ENCODE data around the gene MYO9B. TPM values are rescaled to one million over a fixed set of nuclear protein-coding genes. Genes with fewer than 3 reads are reported as not detected.
"Not testable (repeated sequence)": the region's sequence is repeated elsewhere in the genome, so short reads cannot be mapped to it uniquely, and the experiment has no call there.

Gene MYO9B
- total RNA-seq, 3 donors from 2014 or later: 82.6 to 104 (median 91.4) TPM

DNA sequence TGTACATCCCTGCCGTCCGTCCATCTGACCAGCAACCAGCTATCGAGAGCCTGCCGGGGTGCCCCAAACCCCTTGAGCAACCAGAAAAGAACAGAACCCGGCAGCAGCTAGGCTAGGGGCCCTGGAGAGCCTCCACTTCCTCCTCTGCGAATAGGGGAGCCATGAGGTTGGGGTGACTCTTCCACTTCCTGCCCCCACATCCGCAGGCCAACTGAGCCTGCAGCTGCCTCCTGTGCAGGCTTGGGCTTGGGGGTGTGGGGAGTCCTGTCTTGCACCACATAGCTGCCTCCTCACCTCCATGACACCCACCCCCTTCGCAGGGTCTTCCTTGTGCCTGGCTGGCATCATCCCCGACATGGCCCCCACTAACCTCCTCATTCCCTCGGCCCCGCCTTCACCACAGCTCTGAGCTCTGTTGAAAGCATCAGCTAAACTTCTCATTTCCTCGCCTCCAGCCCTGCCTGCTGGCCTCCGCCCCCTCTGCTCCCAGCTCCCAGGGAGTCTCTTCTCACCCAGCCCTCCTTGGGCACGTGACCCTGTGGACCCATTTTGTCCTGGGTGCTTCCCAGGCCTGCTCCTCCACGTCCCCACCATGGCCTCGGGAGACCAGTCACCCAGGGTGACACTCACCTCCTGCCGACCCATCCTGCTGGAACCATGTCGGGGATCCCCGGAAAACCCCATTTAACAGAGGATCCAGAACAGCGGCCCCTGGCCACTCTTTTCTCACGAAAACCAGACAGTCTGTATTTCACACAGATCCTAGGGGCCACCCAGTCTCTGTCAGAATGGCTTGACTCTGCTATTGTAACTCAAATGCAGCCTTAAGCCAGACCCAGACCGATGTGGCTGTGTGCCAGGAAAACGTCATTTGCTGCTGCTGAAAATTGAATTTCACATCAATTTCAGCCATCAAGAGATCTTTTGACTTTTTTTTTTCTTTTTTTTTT lies 50.4 kb downstream of the MYO9B start:
- peak overlapping the region; percentile 76 for H3K4me3 Mint-ChIP-seq
- no peaks in the 10 kb centered on the region for H3K27me3 Mint-ChIP-seq (ENCODE audit: low read depth)
- ATAC-seq (peak; percentile 86 to 88), DNase-seq (peak; percentile 57)
- peaks cover 40% of the 10 kb centered on the region for H3K4me1 Mint-ChIP-seq (ENCODE audit: low read depth)
- peaks cover 9% of the 10 kb centered on the region for H3K36me3 Mint-ChIP-seq (ENCODE audit: insufficient read depth)
- H3K9me3 Mint-ChIP-seq: no peaks in the 10 kb centered on the region

DNA sequence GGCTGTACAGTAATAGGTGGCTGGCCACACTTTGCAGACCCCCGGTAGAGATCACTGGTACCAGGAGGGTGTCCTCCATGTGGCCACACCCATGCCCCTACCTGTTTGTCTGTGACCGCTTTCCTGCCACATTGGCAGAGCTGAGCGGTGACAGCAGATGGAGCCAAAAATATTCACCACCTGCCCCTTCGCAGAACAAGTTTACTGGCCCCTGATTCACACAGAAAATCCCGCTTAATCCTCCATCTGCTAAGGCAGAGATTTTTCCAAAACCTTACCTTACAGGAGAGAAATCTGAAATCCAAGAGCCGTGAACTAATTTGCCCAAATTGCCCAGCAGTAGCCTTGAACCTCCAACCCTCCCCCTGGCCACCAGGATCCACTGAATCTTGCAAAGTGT lies 52.1 kb downstream of the MYO9B start:
- no peak for DNase-seq

GRCh38 chr19:17128403-17128802 lies 52.8 kb downstream of the MYO9B start:
- no peaks in the 10 kb centered on the region for H3K9me3 Mint-ChIP-seq
- ATAC-seq (no peak), DNase-seq (no peak)
- no peak overlapping the region for H3K4me3 Mint-ChIP-seq
- peaks cover 6% of the 10 kb centered on the region for H3K36me3 Mint-ChIP-seq (ENCODE audit: insufficient read depth)
- no peaks in the 10 kb centered on the region for H3K27me3 Mint-ChIP-seq (ENCODE audit: low read depth)
- peaks cover 40% of the 10 kb centered on the region for H3K4me1 Mint-ChIP-seq (ENCODE audit: low read depth)

More for the DNA sequence above, 52.1 kb downstream of the MYO9B start:
- ATAC-seq: no peak
- Mint-ChIP-seq H3K4me1 (ENCODE audit: low read depth) (peaks cover 40% of the 10 kb centered on the region), H3K4me3 (no peak overlapping the region), H3K9me3 (no peaks in the 10 kb centered on the region), H3K27me3 (ENCODE audit: low read depth) (no peaks in the 10 kb centered on the region), H3K36me3 (ENCODE audit: insufficient read depth) (peaks cover 6% of the 10 kb centered on the region)

DNA sequence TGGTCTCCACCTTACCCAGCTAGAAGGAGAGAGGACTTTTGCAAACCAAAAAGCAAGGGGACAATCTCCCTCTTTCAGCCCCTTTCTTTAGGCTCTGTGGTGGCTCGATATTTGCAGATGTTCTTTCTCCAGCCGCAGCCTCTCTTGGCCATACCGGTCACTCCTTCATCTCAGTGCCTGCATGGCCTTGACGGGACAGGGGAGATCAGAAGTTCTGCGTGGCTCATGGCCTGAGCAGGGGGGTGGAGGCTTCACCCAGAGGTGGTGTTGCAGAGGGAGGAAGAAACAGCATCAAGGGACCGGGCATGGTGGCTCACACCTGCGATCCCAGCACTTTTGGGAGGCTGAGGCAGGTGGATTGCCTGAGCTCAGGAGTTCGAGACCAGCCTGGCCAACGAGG lies 53.2 kb downstream of the MYO9B start:
- Mint-ChIP-seq H3K27me3 (ENCODE audit: low read depth) (no peaks in the 10 kb centered on the region), H3K4me1 (ENCODE audit: low read depth) (peaks cover 39% of the 10 kb centered on the region), H3K4me3 (no peak overlapping the region), H3K36me3 (ENCODE audit: insufficient read depth) (peaks cover 4% of the 10 kb centered on the region), H3K9me3 (no peaks in the 10 kb centered on the region)
- ATAC-seq (no peak), DNase-seq (no peak)

GRCh38 chr19:17129377-17129776 lies 53.8 kb downstream of the MYO9B start:
- Mint-ChIP-seq H3K9me3 (no peaks in the 10 kb centered on the region), H3K4me1 (ENCODE audit: low read depth) (peaks cover 37% of the 10 kb centered on the region), H3K4me3 (no peak overlapping the region), H3K27me3 (ENCODE audit: low read depth) (no peaks in the 10 kb centered on the region), H3K36me3 (ENCODE audit: insufficient read depth) (peaks cover 6% of the 10 kb centered on the region)
- DNase-seq: no peak
- no peak for ATAC-seq

GRCh38 chr19:17135001-17135853 lies 59.6 kb downstream of the MYO9B start:
- Mint-ChIP-seq H3K4me3 (peak overlapping the region; percentile 46), H3K36me3 (ENCODE audit: insufficient read depth) (peaks cover 6% of the 10 kb centered on the region), H3K4me1 (ENCODE audit: low read depth) (peaks cover 16% of the 10 kb centered on the region), H3K9me3 (no peaks in the 10 kb centered on the region), H3K27me3 (ENCODE audit: low read depth) (no peaks in the 10 kb centered on the region)
- DNase-seq (no peak), ATAC-seq (peak; percentile 40 to 54)

- H3K36me3 Mint-ChIP-seq (ENCODE audit: insufficient read depth): peaks cover 6% of the 10 kb centered on the region
- H3K27me3 Mint-ChIP-seq (ENCODE audit: low read depth): no peaks in the 10 kb centered on the region
- H3K4me1 Mint-ChIP-seq (ENCODE audit: low read depth): peaks cover 13% of the 10 kb centered on the region
- DNase-seq (no peak), ATAC-seq (no peak)
- no peak overlapping the region for H3K4me3 Mint-ChIP-seq
- no peaks in the 10 kb centered on the region for H3K9me3 Mint-ChIP-seq
Measured at GRCh38 chr19:17136021-17136420, 60.4 kb downstream of the MYO9B start.

DNA sequence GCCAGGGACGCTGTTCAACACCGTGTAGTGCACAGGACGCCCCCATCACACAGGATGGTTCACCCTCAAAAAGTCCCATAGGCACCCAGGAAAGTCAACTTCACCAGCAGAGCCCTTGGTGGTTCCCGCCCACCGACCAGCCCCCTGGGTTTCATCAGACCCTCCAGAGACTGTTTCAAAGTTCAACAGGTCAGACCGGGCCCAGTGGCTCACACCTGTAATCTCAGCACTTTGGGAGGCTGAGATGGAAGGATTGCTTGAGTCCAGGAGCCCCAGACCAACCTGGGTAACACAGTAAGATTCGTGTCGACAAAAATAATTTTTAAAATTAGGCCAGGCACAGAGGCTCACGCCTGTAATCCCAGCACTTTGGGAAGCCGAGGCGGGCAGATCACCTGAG lies 61.0 kb downstream of the MYO9B start:
- H3K4me3 Mint-ChIP-seq: no peak overlapping the region
- no peaks in the 10 kb centered on the region for H3K27me3 Mint-ChIP-seq (ENCODE audit: low read depth)
- H3K9me3 Mint-ChIP-seq: no peaks in the 10 kb centered on the region
- DNase-seq (no peak), ATAC-seq (no peak)
- peaks cover 16% of the 10 kb centered on the region for H3K4me1 Mint-ChIP-seq (ENCODE audit: low read depth)
- H3K36me3 Mint-ChIP-seq (ENCODE audit: insufficient read depth): peaks cover 11% of the 10 kb centered on the region

- H3K36me3 Mint-ChIP-seq (ENCODE audit: insufficient read depth): peaks cover 14% of the 10 kb centered on the region
- ATAC-seq (no peak), DNase-seq (no peak)
- no peaks in the 10 kb centered on the region for H3K9me3 Mint-ChIP-seq
- no peaks in the 10 kb centered on the region for H3K27me3 Mint-ChIP-seq (ENCODE audit: low read depth)
- H3K4me1 Mint-ChIP-seq (ENCODE audit: low read depth): peaks cover 16% of the 10 kb centered on the region
- H3K4me3 Mint-ChIP-seq: no peak overlapping the region
Measured at GRCh38 chr19:17137417-17137816, 61.8 kb downstream of the MYO9B start.

- not testable (repeated sequence) for H3K4me3 Mint-ChIP-seq; DNase-seq; H3K27me3 Mint-ChIP-seq (ENCODE audit: low read depth); ATAC-seq; H3K9me3 Mint-ChIP-seq
- Mint-ChIP-seq H3K36me3 (ENCODE audit: insufficient read depth) (peaks cover 18% of the 10 kb centered on the region), H3K4me1 (ENCODE audit: low read depth) (peaks cover 16% of the 10 kb centered on the region)
Measured at GRCh38 chr19:17138052-17138846, 62.7 kb downstream of the MYO9B start.

DNA sequence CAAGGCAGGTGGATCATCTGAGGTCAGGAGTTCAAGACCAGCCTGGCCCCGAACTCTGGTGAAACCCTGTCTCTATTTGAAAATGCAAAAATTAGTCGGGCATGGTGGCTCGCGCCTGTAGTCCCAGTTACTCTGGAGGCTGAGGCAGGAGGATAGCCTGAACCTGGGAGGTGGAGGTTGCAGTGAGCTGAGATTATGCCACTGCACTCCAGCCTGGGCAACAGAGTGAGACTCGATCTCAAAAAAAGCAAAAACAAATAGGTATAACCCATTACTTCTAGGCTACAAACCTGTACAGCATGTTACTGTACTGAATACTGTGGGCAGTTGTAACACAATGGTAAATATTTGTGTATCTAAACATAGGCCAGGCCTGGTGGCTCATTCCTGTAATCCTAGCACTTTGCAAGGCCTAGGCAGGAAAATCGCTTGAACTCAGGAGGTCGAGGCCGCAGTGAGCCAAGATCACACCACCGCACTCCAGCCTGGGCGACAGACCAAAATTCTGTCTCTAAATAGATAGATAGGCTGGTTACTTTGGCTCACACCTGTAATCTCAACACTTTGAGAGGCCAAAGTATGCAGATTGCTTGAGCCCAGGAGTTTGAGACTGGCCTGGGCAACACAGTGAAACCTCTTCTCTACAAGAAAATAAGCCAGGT lies 63.5 kb downstream of the MYO9B start:
- ATAC-seq: no peak
- no peak overlapping the region for H3K4me3 Mint-ChIP-seq
- no peaks in the 10 kb centered on the region for H3K27me3 Mint-ChIP-seq (ENCODE audit: low read depth)
- peaks cover 14% of the 10 kb centered on the region for H3K4me1 Mint-ChIP-seq (ENCODE audit: low read depth)
- peaks cover 17% of the 10 kb centered on the region for H3K36me3 Mint-ChIP-seq (ENCODE audit: insufficient read depth)
- DNase-seq: no peak
- no peaks in the 10 kb centered on the region for H3K9me3 Mint-ChIP-seq

- H3K36me3 Mint-ChIP-seq (ENCODE audit: insufficient read depth): peaks cover 18% of the 10 kb centered on the region
- not testable (repeated sequence) for H3K4me3 Mint-ChIP-seq; H3K9me3 Mint-ChIP-seq; ATAC-seq; H3K4me1 Mint-ChIP-seq (ENCODE audit: low read depth); H3K27me3 Mint-ChIP-seq (ENCODE audit: low read depth); DNase-seq
Measured at GRCh38 chr19:17144771-17145170, 69.2 kb downstream of the MYO9B start.

DNA sequence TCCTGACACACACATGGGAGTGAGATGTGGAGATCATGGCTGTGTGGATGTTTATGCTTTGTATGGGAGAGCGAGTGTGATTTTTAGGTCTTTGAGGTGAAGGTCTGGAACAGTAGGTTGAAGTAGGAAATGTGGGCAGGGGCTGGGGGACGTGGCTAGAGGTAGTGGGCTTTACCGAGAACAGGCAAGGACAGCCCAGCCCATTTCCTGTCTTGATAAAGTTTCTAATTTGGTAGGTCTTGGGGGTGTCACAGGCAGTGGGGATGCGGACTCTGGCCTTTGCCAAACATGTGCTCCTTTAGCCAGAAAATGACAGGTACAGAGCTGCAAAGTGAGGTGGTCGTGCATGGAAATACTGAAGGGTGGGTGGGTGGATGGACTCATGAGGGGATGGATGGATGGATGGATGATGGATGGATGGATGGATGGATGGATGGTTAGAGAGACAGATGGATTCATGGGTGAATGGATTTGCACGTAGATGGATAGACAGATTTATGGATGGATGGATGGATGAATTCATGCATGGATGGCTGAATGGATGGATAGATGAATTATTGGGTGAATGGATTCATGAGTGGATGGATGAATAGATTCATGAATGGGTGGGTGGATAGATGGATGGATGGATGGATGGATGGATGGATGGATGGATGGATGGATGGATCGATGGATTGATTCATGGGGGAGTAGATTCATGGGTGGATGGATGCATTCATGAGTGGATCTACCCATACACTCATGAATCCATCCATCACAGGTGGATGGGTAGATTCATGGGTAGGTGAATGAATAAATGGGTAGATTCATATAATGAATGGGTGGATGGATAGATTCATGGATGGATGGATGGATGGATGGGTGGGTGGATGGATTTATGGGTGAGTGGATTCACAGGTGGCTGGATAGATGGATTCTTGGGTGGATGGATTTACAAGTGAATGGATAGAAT lies 70.2 kb downstream of the MYO9B start:
- Mint-ChIP-seq H3K36me3 (ENCODE audit: insufficient read depth) (peaks cover 18% of the 10 kb centered on the region), H3K4me3 (no peak overlapping the region), H3K27me3 (ENCODE audit: low read depth) (no peaks in the 10 kb centered on the region), H3K9me3 (no peaks in the 10 kb centered on the region), H3K4me1 (ENCODE audit: low read depth) (peaks cover 4% of the 10 kb centered on the region)
- no peak for DNase-seq
- no peak for ATAC-seq

All from activated T-cell treated with anti-CD3 and anti-CD28 coated beads, Interleukin-2, amount 50 U/mL, for 4 hours (primary cell).